NCI-H510A treated with DMSO at 0.1 percent for 48 hours (cell line): Measurements from ENCODE around the gene TLE3.

ENCODE experiments used
- DNase-seq: peaks from one replicate; lab custom pipeline; 2025; lab: John Stamatoyannopoulos, UW

TLE3 gene

GRCh38 chr15:70099167-70099966 lies 1.6 kb upstream of the TLE3 start:
- DNase-seq: peak; percentile 91

GRCh38 chr15:70098461-70099166 lies 897 bp upstream of the TLE3 start:
- DNase-seq: peak; percentile 34

- DNase-seq: no peak
Observed at GRCh38 chr15:70098153-70098460, 390 bp upstream of the TLE3 start.

GRCh38 chr15:70097063-70097320 lies 725 bp downstream of the TLE3 start:
- DNase-seq: no peak

GRCh38 chr15:70096215-70097062 lies 1.3 kb downstream of the TLE3 start:
- no peak for DNase-seq

- no peak for DNase-seq
Observed at GRCh38 chr15:70095408-70096214, 2.1 kb downstream of the TLE3 start.

- peak; percentile 84 for DNase-seq
Observed at GRCh38 chr15:70094690-70095311, 2.9 kb downstream of the TLE3 start.

- peak; percentile 55 for DNase-seq
Observed at GRCh38 chr15:70093481-70094319, 4.0 kb downstream of the TLE3 start.

- no peak for DNase-seq
Observed at GRCh38 chr15:70093070-70093469, 4.6 kb downstream of the TLE3 start.

- no peak for DNase-seq
Observed at GRCh38 chr15:70092464-70093027, 5.2 kb downstream of the TLE3 start.

GRCh38 chr15:70091726-70092463 lies 5.8 kb downstream of the TLE3 start:
- peak; percentile 77 for DNase-seq

GRCh38 chr15:70090436-70091296 lies 7.1 kb downstream of the TLE3 start:
- DNase-seq: no peak

GRCh38 chr15:70089692-70089971 lies 8.1 kb downstream of the TLE3 start:
- no peak for DNase-seq

GRCh38 chr15:70088887-70089691 lies 8.6 kb downstream of the TLE3 start:
- no peak for DNase-seq

GRCh38 chr15:70088455-70088854 lies 9.3 kb downstream of the TLE3 start:
- peak; percentile 82 for DNase-seq

GRCh38 chr15:70087708-70088352 lies 9.9 kb downstream of the TLE3 start:
- no peak for DNase-seq

- no peak for DNase-seq
Observed at GRCh38 chr15:70086636-70087035, 11.1 kb downstream of the TLE3 start.

GRCh38 chr15:70084461-70084860 lies 13.3 kb downstream of the TLE3 start:
- DNase-seq: no peak
